SU-DHL-6 (cell line): ENCODE data around the gene NUP62.
A peak's percentile ranks its signal among the peaks of the same experiment; 100 is the strongest.
"Not testable (repeated sequence)": the region's sequence is repeated elsewhere in the genome, so short reads cannot be mapped to it uniquely, and the experiment has no call there.

Experiments used
- H2AFZ ChIP-seq: fragments of 200-600 bp; sonication (generic); 2 replicates; pipeline ENCODE4 v1.6.1; 2014; ENCODE audit warnings: low read depth, mild to moderate bottlenecking, moderate library complexity, mixed read lengths, antibody characterized with exemption, low read length; ENCODE audit not compliant: severe bottlenecking
- H3F3A ChIP-seq: fragments of 200-600 bp; shearing (Covaris generic); 2 replicates; pipeline ENCODE4 v1.6.0; 2016; ENCODE audit warnings: antibody characterized with exemption, mild to moderate bottlenecking; ENCODE audit not compliant: insufficient read depth
- H3K27ac ChIP-seq: fragments of 200-600 bp; sonication (generic); 2 replicates; pipeline ENCODE4 v1.5.1; 2016; ENCODE audit warnings: low read depth, mild to moderate bottlenecking, low read length, moderate library complexity, mixed read lengths
- H3K27me3 ChIP-seq: fragments of 200-600 bp; sonication (generic), shearing (Covaris generic); 2 replicates; pipeline ENCODE4 v1.6.0; 2014; ENCODE audit warnings: mild to moderate bottlenecking, low read length
- H3K36me3 ChIP-seq: fragments of 200-600 bp; sonication (generic); 2 replicates; pipeline ENCODE4 v1.6.1; 2014; ENCODE audit warnings: mild to moderate bottlenecking, low read length, mixed read lengths
- H3K4me2 ChIP-seq: fragments of 300-600, 200-600 bp; shearing (Covaris generic), sonication (generic); 2 replicates; pipeline ENCODE4 v1.6.0; 2014; ENCODE audit warnings: low read length, low read depth, mild to moderate bottlenecking; ENCODE audit not compliant: poor library complexity, severe bottlenecking
- H3K4me3 ChIP-seq: fragments of 200-600 bp; sonication (generic); 2 replicates; pipeline ENCODE4 v1.5.1; 2014; ENCODE audit warnings: antibody characterized with exemption, low read length, mild to moderate bottlenecking, mixed read lengths; ENCODE audit not compliant: insufficient read depth, poor library complexity, severe bottlenecking
- H3K79me2 ChIP-seq: fragments of 200-600 bp; sonication (generic); 2 replicates; pipeline ENCODE4 v1.6.1; 2014; ENCODE audit warnings: mild to moderate bottlenecking, low read length, moderate library complexity; ENCODE audit not compliant: insufficient read depth
- H3K9ac ChIP-seq: fragments of 200-600 bp; sonication (generic); 2 replicates; pipeline ENCODE4 v1.7.0; 2014; ENCODE audit warnings: mild to moderate bottlenecking, low read length
- H3K9me2 ChIP-seq: fragments of 200-600 bp; sonication (generic); replicated peaks from 2 replicates; pipeline ENCODE4 v1.6.1; 2014; ENCODE audit warnings: low read length; ENCODE audit not compliant: insufficient read depth
- H3K9me3 ChIP-seq: fragments of 200-600 bp; sonication (generic); 2 replicates; pipeline ENCODE4 v1.6.1; 2014; ENCODE audit warnings: low read length, mixed read lengths; ENCODE audit not compliant: insufficient read depth
- H4K20me1 ChIP-seq: fragments of 200-600 bp; sonication (generic); 2 replicates; pipeline ENCODE4 v1.6.1; 2014; ENCODE audit warnings: low read depth, mild to moderate bottlenecking, antibody characterized with exemption, low read length, moderate library complexity, mixed read lengths
- EZH2phosphoT487 ChIP-seq: fragments of 200-600 bp; sonication (generic), shearing (Covaris generic); conservative IDR thresholded peaks from 2 replicates; pipeline ENCODE4 v1.6.1; 2018; ENCODE audit warnings: mild to moderate bottlenecking, antibody characterized with exemption, low read length, moderate library complexity, mixed read lengths
- TF ChIP-seq, protein P1 (sequence below): fragments of 200-600 bp; sonication (generic); IDR thresholded peaks from one replicate; pipeline ENCODE4 v1.5.1; 2017; ENCODE audit warnings: antibody characterized with exemption, mild to moderate bottlenecking, low read length, moderate library complexity; ENCODE audit not compliant: insufficient read depth, poor library complexity, severe bottlenecking

NUP62 gene

DNA sequence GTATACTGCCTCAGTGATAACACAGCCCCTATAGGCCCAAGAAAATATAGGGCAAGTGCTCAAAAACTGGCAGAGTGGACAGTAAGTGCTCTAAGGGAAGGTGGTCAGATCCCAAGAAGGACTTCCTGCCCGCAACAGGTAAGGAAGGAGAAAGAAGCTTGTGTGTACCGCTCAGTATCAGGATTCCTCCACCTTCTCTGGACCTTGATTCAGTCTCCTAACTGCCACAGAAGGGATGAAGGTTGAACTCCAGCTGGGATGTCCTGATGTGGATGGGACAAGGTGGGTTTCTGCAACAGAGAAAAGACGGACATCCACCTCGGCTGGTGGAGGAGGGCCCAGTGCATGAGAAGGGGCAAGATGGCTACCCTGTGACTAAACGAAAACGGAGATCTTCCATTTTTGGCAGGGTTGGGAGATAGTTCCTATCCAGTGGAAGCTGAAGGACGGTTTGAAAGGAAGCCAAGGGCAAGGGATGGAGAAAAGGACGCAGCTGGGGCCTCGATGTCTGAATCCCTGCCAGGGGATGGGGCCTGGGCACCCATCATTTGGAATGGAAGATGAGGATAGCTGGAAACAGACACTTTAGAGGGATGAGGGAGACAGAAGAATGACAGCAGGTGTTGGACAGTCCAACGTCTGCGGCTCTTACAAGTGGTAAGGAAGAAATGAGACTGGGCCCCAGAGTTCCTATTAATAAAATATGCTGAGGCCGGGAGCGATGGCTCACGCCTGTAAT lies 1.6 kb downstream of the NUP62 start:
- H3F3A ChIP-seq = peaks cover 36% of the 10 kb centered on the region
- H3K9ac ChIP-seq = peak overlapping the region; percentile 98
- H3K27me3 ChIP-seq = no peaks in the 10 kb centered on the region
- peak overlapping the region; percentile 91 for H3K27ac ChIP-seq
- peak overlapping the region; percentile 79 for H3K4me2 ChIP-seq
- peaks cover 13% of the 10 kb centered on the region; the same call in 1 of the 2 replicates for H4K20me1 ChIP-seq
- TF ChIP-seq EZH2phosphoT487 = no peak
- TF ChIP-seq, protein P1, sequence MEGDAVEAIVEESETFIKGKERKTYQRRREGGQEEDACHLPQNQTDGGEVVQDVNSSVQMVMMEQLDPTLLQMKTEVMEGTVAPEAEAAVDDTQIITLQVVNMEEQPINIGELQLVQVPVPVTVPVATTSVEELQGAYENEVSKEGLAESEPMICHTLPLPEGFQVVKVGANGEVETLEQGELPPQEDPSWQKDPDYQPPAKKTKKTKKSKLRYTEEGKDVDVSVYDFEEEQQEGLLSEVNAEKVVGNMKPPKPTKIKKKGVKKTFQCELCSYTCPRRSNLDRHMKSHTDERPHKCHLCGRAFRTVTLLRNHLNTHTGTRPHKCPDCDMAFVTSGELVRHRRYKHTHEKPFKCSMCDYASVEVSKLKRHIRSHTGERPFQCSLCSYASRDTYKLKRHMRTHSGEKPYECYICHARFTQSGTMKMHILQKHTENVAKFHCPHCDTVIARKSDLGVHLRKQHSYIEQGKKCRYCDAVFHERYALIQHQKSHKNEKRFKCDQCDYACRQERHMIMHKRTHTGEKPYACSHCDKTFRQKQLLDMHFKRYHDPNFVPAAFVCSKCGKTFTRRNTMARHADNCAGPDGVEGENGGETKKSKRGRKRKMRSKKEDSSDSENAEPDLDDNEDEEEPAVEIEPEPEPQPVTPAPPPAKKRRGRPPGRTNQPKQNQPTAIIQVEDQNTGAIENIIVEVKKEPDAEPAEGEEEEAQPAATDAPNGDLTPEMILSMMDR = no peak
- H3K9me2 ChIP-seq = no peaks in the 10 kb centered on the region
- H3K9me3 ChIP-seq = no peaks in the 10 kb centered on the region
- no peak overlapping the region for H2AFZ ChIP-seq
- peak overlapping the region; percentile 55 for H3K4me3 ChIP-seq
- H3K36me3 ChIP-seq = peaks cover 24% of the 10 kb centered on the region
- peaks cover 82% of the 10 kb centered on the region for H3K79me2 ChIP-seq

DNA sequence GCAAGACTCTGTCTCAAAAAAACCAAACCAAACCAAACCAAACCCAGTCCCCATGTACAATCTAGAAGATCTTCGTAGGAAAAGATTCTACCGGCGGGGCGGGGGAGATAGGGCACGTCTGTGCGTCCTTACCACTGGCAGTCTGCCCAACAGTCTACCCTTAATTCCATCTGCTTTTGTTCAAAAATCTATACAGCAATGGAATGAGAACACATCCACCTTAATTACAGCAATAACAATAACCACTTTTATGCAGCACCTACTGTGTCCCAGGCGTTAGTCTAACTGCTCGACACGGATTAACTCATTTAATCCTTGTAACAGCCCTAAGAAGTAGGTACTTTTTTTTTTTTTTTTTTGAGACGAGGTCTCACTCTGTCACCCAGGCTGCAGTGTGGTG lies 2.8 kb downstream of the NUP62 start:
- Histone ChIP-seq H3K9me3 (no peaks in the 10 kb centered on the region), H2AFZ (no peak overlapping the region), H4K20me1 (peaks cover 13% of the 10 kb centered on the region; the same call in 1 of the 2 replicates), H3K9ac (peak overlapping the region; percentile 98; the same call in 1 of the 2 replicates), H3K27me3 (no peaks in the 10 kb centered on the region), H3K4me3 (no peak overlapping the region), H3K27ac (peak overlapping the region; percentile 91), H3K79me2 (peaks cover 94% of the 10 kb centered on the region), H3K4me2 (peak overlapping the region; percentile 79), H3K9me2 (no peaks in the 10 kb centered on the region), H3K36me3 (peaks cover 17% of the 10 kb centered on the region), H3F3A (peaks cover 33% of the 10 kb centered on the region)
- TF ChIP-seq, protein P1 = no peak
- TF ChIP-seq EZH2phosphoT487 = no peak

DNA sequence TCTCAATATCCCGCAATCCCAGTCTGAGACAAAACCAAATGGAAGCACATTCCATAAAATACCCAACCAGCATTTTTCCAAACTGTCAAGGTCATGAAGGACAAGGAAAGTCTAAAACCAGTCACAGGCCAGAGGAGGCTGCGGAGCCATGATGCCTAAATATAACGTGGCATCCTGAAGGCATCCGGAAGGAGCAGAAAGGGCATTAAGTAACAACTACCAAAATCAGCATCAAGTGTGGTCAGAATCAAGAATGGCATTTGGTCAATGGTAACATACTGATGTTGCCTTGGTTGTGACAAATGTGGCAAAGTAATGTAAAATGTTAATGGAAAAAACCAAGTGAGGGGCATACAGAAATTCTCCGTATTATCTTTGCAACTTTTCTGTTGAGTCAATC lies 3.8 kb downstream of the NUP62 start:
- Histone ChIP-seq H3K36me3 (peaks cover 7% of the 10 kb centered on the region), H3K27ac (peak overlapping the region; percentile 91), H3K79me2 (peaks cover 95% of the 10 kb centered on the region), H4K20me1 (peaks cover 4% of the 10 kb centered on the region; the same call in 1 of the 2 replicates), H3K27me3 (no peaks in the 10 kb centered on the region), H3K4me3 (peak overlapping the region; percentile 18), H2AFZ (no peak overlapping the region), H3K9me3 (no peaks in the 10 kb centered on the region), H3F3A (peaks cover 32% of the 10 kb centered on the region), H3K9ac (peak overlapping the region; percentile 53; the same call in 1 of the 2 replicates), H3K4me2 (peak overlapping the region; percentile 69), H3K9me2 (no peaks in the 10 kb centered on the region)
- TF ChIP-seq, protein P1 = no peak
- no peak for TF ChIP-seq EZH2phosphoT487

DNA sequence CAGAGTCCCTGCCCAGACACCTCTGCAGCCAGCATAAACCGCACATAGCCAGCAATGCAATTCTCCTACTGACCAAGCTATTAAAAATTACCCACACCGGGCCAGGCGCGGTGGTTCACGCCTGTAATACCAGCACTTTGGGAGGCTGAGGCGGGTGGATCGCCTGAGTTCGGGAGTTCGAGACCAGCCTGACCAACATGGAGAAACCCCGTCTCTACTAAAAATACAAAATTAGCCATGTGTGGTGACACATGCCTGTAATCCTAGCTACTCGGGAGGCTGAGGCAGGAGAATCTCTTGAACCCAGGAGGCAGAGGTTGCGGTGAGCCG lies 4.5 kb downstream of the NUP62 start:
- H3K9me3 ChIP-seq, H4K20me1 ChIP-seq, H3K36me3 ChIP-seq, H3K27me3 ChIP-seq, H2AFZ ChIP-seq, H3K9me2 ChIP-seq: not testable (repeated sequence)
- H3K9ac ChIP-seq = peak overlapping the region; percentile 53
- peak overlapping the region; percentile 18 for H3K4me3 ChIP-seq
- peak overlapping the region; percentile 91 for H3K27ac ChIP-seq
- H3K79me2 ChIP-seq = peaks cover 96% of the 10 kb centered on the region
- peak overlapping the region; percentile 69 for H3K4me2 ChIP-seq
- peaks cover 26% of the 10 kb centered on the region for H3F3A ChIP-seq
